NCI-H2227 treated with DMSO at 0.1 percent for 48 hours (cell line): ENCODE results near the gene VEZF1.

ENCODE experiments used
- DNase-seq: peaks from one replicate; lab custom pipeline; 2025; lab: John Stamatoyannopoulos, UW

VEZF1 gene

GRCh38 chr17:57949649-57950048 is 38.4 kb downstream of the VEZF1 start:
- DNase-seq, result no peak

- DNase-seq, result no peak
Measured at GRCh38 chr17:57948555-57949420, 39.3 kb downstream of the VEZF1 start.

GRCh38 chr17:57948169-57948554 is 39.9 kb downstream of the VEZF1 start:
- no peak for DNase-seq

GRCh38 chr17:57947369-57947768 is 40.7 kb downstream of the VEZF1 start:
- DNase-seq, result no peak

- DNase-seq, result no peak
Measured at GRCh38 chr17:57946798-57947358, 41.2 kb downstream of the VEZF1 start.

- DNase-seq, result no peak
Measured at GRCh38 chr17:57945996-57946797, 41.9 kb downstream of the VEZF1 start.

GRCh38 chr17:57944908-57945307 is 43.1 kb downstream of the VEZF1 start:
- no peak for DNase-seq

- DNase-seq, result no peak
Measured at GRCh38 chr17:57943645-57944044, 44.4 kb downstream of the VEZF1 start.

- no peak for DNase-seq
Measured at GRCh38 chr17:57943140-57943539, 44.9 kb downstream of the VEZF1 start.

GRCh38 chr17:57941384-57942370 is 46.4 kb downstream of the VEZF1 start:
- DNase-seq, result no peak

- DNase-seq, result no peak
Measured at GRCh38 chr17:57940653-57941329, 47.3 kb downstream of the VEZF1 start.

GRCh38 chr17:57940231-57940630 is 47.8 kb downstream of the VEZF1 start:
- DNase-seq, result no peak

GRCh38 chr17:57939797-57940196 is 48.3 kb downstream of the VEZF1 start:
- DNase-seq, result no peak

- DNase-seq, result no peak
Measured at GRCh38 chr17:57938061-57938502, 50.0 kb downstream of the VEZF1 start.

GRCh38 chr17:57937492-57937891 is 50.6 kb downstream of the VEZF1 start:
- DNase-seq, result no peak

GRCh38 chr17:57935833-57936807 is 51.9 kb downstream of the VEZF1 start:
- no peak for DNase-seq

GRCh38 chr17:57931488-57932137 is 56.4 kb downstream of the VEZF1 start:
- no peak for DNase-seq

GRCh38 chr17:57930239-57930638 is 57.8 kb downstream of the VEZF1 start:
- DNase-seq, result no peak

- DNase-seq, result no peak
Measured at GRCh38 chr17:57929386-57929785, 58.7 kb downstream of the VEZF1 start.
